PC-9 (cell line): ENCODE data around the gene TCP10L. TPM values are rescaled to one million over a fixed set of nuclear protein-coding genes. Genes with fewer than 3 reads are reported as not detected.

ENCODE experiments used
- BruUV-seq: library from RNA; stranded (reverse); fragments of 400-500 nt; replicated peaks from 2 replicates; lab custom pipeline; 2021; lab: Mats Ljungman, UMichigan
- CTCF ChIA-PET: fragments of 300-600 bp; sonication (Branson Sonifier 250); formaldehyde crosslinking; loops from one replicate; lab custom pipeline; 2022; ENCODE audit warnings: antibody characterized with exemption; lab: Charles Lee
- POLR2A ChIA-PET: fragments of 300-600 bp; sonication (Branson Sonifier 250); formaldehyde crosslinking; loops from one replicate; lab custom pipeline; 2022; ENCODE audit warnings: antibody characterized with exemption; ENCODE audit not compliant: unreplicated experiment; lab: Charles Lee
- DNase-seq, 2 experiments: peaks; one replicate each; pipeline versions ENCODE4 v3.0.0 to v3.0.0-alpha.2; 2015 to 2022; ENCODE audit warnings: mixed read lengths in 1 of 2
- H2AFZ ChIP-seq: fragments of 200-600 bp; sonication (generic); 2 replicates; pipeline ENCODE4 v1.8.1; 2017; ENCODE audit warnings: antibody characterized with exemption
- H3F3A ChIP-seq: fragments of 200-600 bp; sonication (generic); 2 replicates; pipeline ENCODE4 v1.8.1; 2017; ENCODE audit warnings: antibody characterized with exemption, mild to moderate bottlenecking, low read depth; ENCODE audit not compliant: insufficient read depth
- H3K27ac ChIP-seq: fragments of 200-600 bp; sonication (generic); 2 replicates; pipeline ENCODE4 v1.6.1; 2016; ENCODE audit warnings: mixed run types
- H3K27me3 ChIP-seq: fragments of 200-600 bp; sonication (generic); 2 replicates; pipeline ENCODE4 v1.6.1; 2016; ENCODE audit warnings: low read depth, mixed run types; ENCODE audit not compliant: insufficient read depth
- H3K36me3 ChIP-seq: fragments of 200-600 bp; sonication (generic); 2 replicates; pipeline ENCODE4 v1.6.1; 2016; ENCODE audit warnings: low read depth, mixed run types
- H3K4me1 ChIP-seq: fragments of 200-600 bp; sonication (generic); replicated peaks from 2 replicates; pipeline ENCODE4 v1.6.1; 2016; ENCODE audit warnings: mixed run types; ENCODE audit not compliant: insufficient read depth
- H3K4me2 ChIP-seq: fragments of 200-600 bp; sonication (generic); 2 replicates; pipeline ENCODE4 v1.6.1; 2017; ENCODE audit warnings: mixed run types
- H3K4me3 ChIP-seq: fragments of 200-600 bp; sonication (generic); 2 replicates; pipeline ENCODE4 v1.6.1; 2016; ENCODE audit warnings: mixed run types
- H3K79me2 ChIP-seq: fragments of 200-600 bp; sonication (generic); 2 replicates; pipeline ENCODE4 v1.6.1; 2017; ENCODE audit warnings: low read depth, mixed run types
- H3K9me2 ChIP-seq: fragments of 200-600 bp; sonication (generic); 2 replicates; pipeline ENCODE4 v1.8.1; 2017; ENCODE audit warnings: mild to moderate bottlenecking; ENCODE audit not compliant: insufficient read depth
- H3K9me3 ChIP-seq: fragments of 200-600 bp; sonication (generic); 2 replicates; pipeline ENCODE4 v1.8.1; 2016; ENCODE audit warnings: low read depth; ENCODE audit not compliant: insufficient read depth
- H4K20me1 ChIP-seq: fragments of 200-600 bp; sonication (generic); 2 replicates; pipeline ENCODE4 v1.8.1; 2017; ENCODE audit not compliant: insufficient read depth
- CTCF ChIP-seq: fragments of 200-600 bp; sonication (generic); conservative IDR thresholded peaks from 2 replicates; pipeline ENCODE4 v1.6.1; 2017; ENCODE audit warnings: mixed run types, antibody characterized with exemption, mild to moderate bottlenecking, moderate library complexity
- EZH2 ChIP-seq: fragments of 200-600 bp; sonication (generic); IDR thresholded peaks from 2 replicates; pipeline ENCODE4 v1.8.0; 2017; ENCODE audit warnings: antibody characterized with exemption, low read depth
- intact Hi-C: fragments of 100-400 bp; cut with micrococcal nuclease; formaldehyde crosslinking; loops from one replicate; pipeline ENCODE4 v1.10.0; 2022; ENCODE audit not compliant: unreplicated experiment
- total RNA-seq: library from RNA; stranded (reverse); gene quantifications from 2 replicates; pipeline ENCODE4 v1.2.3, GENCODE V29; 2021

Gene TCP10L
- total RNA-seq, 1 experiment from 2014 or later = 0.68 TPM

GRCh38 chr21:32534113-32534512 lies 51.2 kb downstream of the TCP10L start:
- ChIA-PET POLR2A (no interaction called here), CTCF (interaction anchor here (0.6 kb wide), 1 partner anchor 25 kb away, joined by 3 read pairs; no protein-coding TSS in a partner anchor)
- Histone ChIP-seq H3K9me3 (no peaks in the 10 kb centered on the region), H3K79me2 (no peaks in the 10 kb centered on the region), H3K4me3 (no peak overlapping the region), H3K4me2 (no peak overlapping the region), H3K27me3 (no peaks in the 10 kb centered on the region), H2AFZ (no peak overlapping the region), H3K4me1 (no peaks in the 10 kb centered on the region), H4K20me1 (no peaks in the 10 kb centered on the region), H3K27ac (no peak overlapping the region), H3K36me3 (no peaks in the 10 kb centered on the region), H3F3A (no peaks in the 10 kb centered on the region), H3K9me2 (no peaks in the 10 kb centered on the region)
- TF ChIP-seq EZH2 = no peak
- TF ChIP-seq CTCF = no peak
- intact Hi-C loops = no loop called here
- BruUV-seq = no TSS peak
- no peak for DNase-seq

- H3K4me2 ChIP-seq = no peak overlapping the region
- no peaks in the 10 kb centered on the region for H3K9me3 ChIP-seq
- H3K27me3 ChIP-seq = no peaks in the 10 kb centered on the region
- H3K4me1 ChIP-seq = no peaks in the 10 kb centered on the region
- BruUV-seq = no TSS peak
- H3F3A ChIP-seq = no peaks in the 10 kb centered on the region
- H4K20me1 ChIP-seq = no peaks in the 10 kb centered on the region
- H3K36me3 ChIP-seq = no peaks in the 10 kb centered on the region
- no peak overlapping the region for H3K27ac ChIP-seq
- no peak overlapping the region for H3K4me3 ChIP-seq
- POLR2A ChIA-PET = no interaction called here
- no peak overlapping the region for H2AFZ ChIP-seq
- TF ChIP-seq EZH2 (no peak), CTCF (no peak)
- intact Hi-C loops = no loop called here
- H3K79me2 ChIP-seq = no peaks in the 10 kb centered on the region
- H3K9me2 ChIP-seq = no peaks in the 10 kb centered on the region
- CTCF ChIA-PET = no interaction called here
- DNase-seq = no peak
These were observed 51.7 kb downstream of the TCP10L start for GRCh38 chr21:32533611-32534010.

- no peaks in the 10 kb centered on the region for H3F3A ChIP-seq
- no peak for DNase-seq
- TF ChIP-seq EZH2 (no peak), CTCF (no peak)
- H3K27ac ChIP-seq = no peak overlapping the region
- no peak overlapping the region for H3K4me2 ChIP-seq
- ChIA-PET POLR2A (no interaction called here), CTCF (no interaction called here)
- H3K27me3 ChIP-seq = no peaks in the 10 kb centered on the region
- H3K36me3 ChIP-seq = no peaks in the 10 kb centered on the region
- H3K4me1 ChIP-seq = no peaks in the 10 kb centered on the region
- intact Hi-C loops = no loop called here
- H4K20me1 ChIP-seq = no peaks in the 10 kb centered on the region
- H3K9me2 ChIP-seq = no peaks in the 10 kb centered on the region
- no TSS peak for BruUV-seq
- H3K9me3 ChIP-seq = no peaks in the 10 kb centered on the region
- no peaks in the 10 kb centered on the region for H3K79me2 ChIP-seq
- H2AFZ ChIP-seq = no peak overlapping the region
- no peak overlapping the region for H3K4me3 ChIP-seq
These were observed 52.3 kb downstream of the TCP10L start for GRCh38 chr21:32533053-32533452.
